PFSK-1 (cell line): Measurements from ENCODE around the gene CAMKMT.

Source experiments
- FOXP2 ChIP-seq: optimal IDR thresholded peaks from 2 replicates; pipeline ENCODE3; 2011; ENCODE audit warnings: borderline replicate concordance, control low read depth, inconsistent platforms; ENCODE audit not compliant: insufficient read depth; ENCODE audit errors: extremely low read length, extremely low read depth
- POLR2AphosphoS5 ChIP-seq: IDR thresholded peaks from 2 replicates; pipeline ENCODE4 v1.6.1; 2012; ENCODE audit warnings: low read depth, mild to moderate bottlenecking, control low read depth, low read length, moderate library complexity
- REST ChIP-seq, 2 experiments: IDR thresholded peaks; 2 replicates each; pipeline versions ENCODE4 v1.6.1 to v1.8.0; 2011 to 2012; ENCODE audit warnings: low read depth in 2 of 2, low read length in 2 of 2, control low read depth in 1 of 2, inconsistent platforms in 1 of 2, mild to moderate bottlenecking in 1 of 2, moderate library complexity in 1 of 2; ENCODE audit not compliant: insufficient read depth in 1 of 2
- SIN3A ChIP-seq: IDR thresholded peaks from 2 replicates; pipeline ENCODE4 v1.6.1; 2012; ENCODE audit warnings: mild to moderate bottlenecking, low read length, moderate library complexity, borderline replicate concordance; ENCODE audit not compliant: insufficient read depth
- TAF1 ChIP-seq: IDR thresholded peaks from 2 replicates; pipeline ENCODE4 v1.6.1; 2012; ENCODE audit warnings: low read length, control low read depth, borderline replicate concordance; ENCODE audit not compliant: insufficient read depth

CAMKMT gene

GRCh38 chr2:44744961-44745892, 383.5 kb downstream of the CAMKMT start:
- TF ChIP-seq POLR2AphosphoS5 (no peak), SIN3A (no peak), FOXP2 (no peak), TAF1 (no peak), REST (IDR thresholded peaks at IDR 0.05; ENCODE audit: insufficient read depth in 1 of 2, low read depth in 2 of 2, low read length in 2 of 2) (no peak)

DNA sequence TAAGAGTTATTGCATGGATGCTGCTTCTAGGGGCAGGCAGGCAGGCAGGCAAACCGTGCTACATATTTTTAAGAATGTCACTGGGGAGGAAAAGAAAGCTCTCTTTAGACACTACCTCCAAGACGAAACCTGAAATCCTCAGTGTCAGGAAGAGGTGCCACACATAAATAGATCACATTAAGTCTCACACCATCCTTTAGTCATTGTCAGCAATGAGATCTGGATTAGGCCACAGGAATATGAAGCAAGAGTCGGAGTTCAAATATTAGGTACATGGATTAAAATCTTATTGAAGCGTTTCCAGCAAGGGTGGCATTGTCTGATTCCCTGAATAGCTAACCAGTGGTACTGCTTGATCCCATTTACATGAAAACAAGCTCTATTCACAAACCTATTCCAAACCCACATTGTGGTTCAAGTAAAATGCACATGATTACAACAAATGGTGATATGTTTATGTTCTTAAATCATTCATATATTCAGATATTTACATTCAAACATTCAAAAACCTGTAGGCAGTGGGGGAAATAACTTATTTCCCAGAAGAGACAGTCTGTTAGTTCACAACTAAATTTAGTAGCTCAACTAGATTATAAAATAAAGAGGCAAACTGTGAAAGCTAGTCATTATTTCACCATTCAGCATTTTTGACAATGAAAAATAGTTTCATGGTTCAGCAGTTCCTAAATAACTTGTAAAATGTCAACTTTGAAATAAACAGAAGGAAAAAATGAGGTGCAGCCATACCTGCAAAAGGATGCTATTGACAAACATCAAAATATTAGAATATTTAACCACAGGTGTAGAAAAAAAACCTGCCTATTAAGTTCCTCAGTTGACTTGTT, 384.4 kb downstream of the CAMKMT start:
- TF ChIP-seq POLR2AphosphoS5 = no peak
- TF ChIP-seq SIN3A = no peak
- no peak for TF ChIP-seq REST (IDR thresholded peaks at IDR 0.05; ENCODE audit: insufficient read depth in 1 of 2, low read depth in 2 of 2, low read length in 2 of 2)
- TF ChIP-seq TAF1 = no peak
- TF ChIP-seq FOXP2 = no peak

- TF ChIP-seq REST (IDR thresholded peaks at IDR 0.05; ENCODE audit: insufficient read depth in 1 of 2, low read depth in 2 of 2, low read length in 2 of 2) = no peak
- no peak for TF ChIP-seq POLR2AphosphoS5
- no peak for TF ChIP-seq FOXP2
- TF ChIP-seq SIN3A = no peak
These were observed 385.3 kb downstream of the CAMKMT start for GRCh38 chr2:44746856-44747615.

GRCh38 chr2:44747794-44748193, 386.0 kb downstream of the CAMKMT start:
- TF ChIP-seq TAF1 (no peak), POLR2AphosphoS5 (no peak), SIN3A (no peak), FOXP2 (no peak), REST (IDR thresholded peaks at IDR 0.05; ENCODE audit: insufficient read depth in 1 of 2, low read depth in 2 of 2, low read length in 2 of 2) (no peak)
